GM12878 (cell line): Measurements from ENCODE around the gene TMEM151A. TPM values are rescaled to one million over a fixed set of nuclear protein-coding genes. Genes with fewer than 3 reads are reported as not detected.

Source experiments
- ATAC-seq: fragments of 200-7000 bp; cut with Tn5 transposase; 3 replicates; pipeline ENCODE4 v1.9.1; 2020; ENCODE audit warnings: mild to moderate bottlenecking, moderate library complexity
- BruUV-seq: library from RNA; stranded (reverse); fragments of 400-500 nt; replicated peaks from 2 replicates; lab custom pipeline; 2021; lab: Mats Ljungman, UMichigan
- CTCF ChIA-PET: fragments of 300-600 bp; sonication (Branson Sonifier 250); formaldehyde crosslinking; extraction: SDS; loops from one replicate; lab custom pipeline; 2021; ENCODE audit warnings: inconsistent platforms; lab: Yijun Ruan, JAX
- POLR2A ChIA-PET: fragments of 350-600 bp; formaldehyde crosslinking; extraction: SDS; loops from one replicate; lab custom pipeline; 2021; ENCODE audit warnings: inconsistent platforms; lab: Charles Lee
- RAD21 ChIA-PET: fragments of 300-600 bp; sonication (Branson Sonifier 250); formaldehyde crosslinking; loops from one replicate; lab custom pipeline; 2023; ENCODE audit warnings: antibody characterized with exemption; ENCODE audit not compliant: unreplicated experiment; lab: Charles Lee
- SMC1A ChIA-PET: fragments of 300-600 bp; sonication (Branson Sonifier 250); formaldehyde crosslinking; loops from one replicate; lab custom pipeline; 2023; ENCODE audit not compliant: unreplicated experiment, uncharacterized antibody; lab: Charles Lee
- DNase-seq: peaks from one replicate; pipeline ENCODE4 v3.0.0-alpha.2; 2011; ENCODE audit warnings: low read depth, low spot score
- FAIRE-seq: peaks from 3 replicates; lab custom pipeline; 2011; peaks lifted over from hg19 to GRCh38; lab: Jason Lieb, UNC
- H2AFZ ChIP-seq: 2 replicates; pipeline ENCODE4 v1.6.0; 2011; ENCODE audit warnings: low read depth, low read length, control low read depth; ENCODE audit not compliant: control insufficient read depth
- H3K27ac ChIP-seq: 2 replicates; pipeline ENCODE4 v1.5.1; 2011; ENCODE audit warnings: control low read depth; ENCODE audit not compliant: control insufficient read depth, insufficient read depth
- H3K27me3 ChIP-seq, 2 experiments: replicated peaks in 1 of 2; 2 replicates each; pipeline versions ENCODE4 v1.6.0 to v1.6.1; 2011; ENCODE audit warnings: low read length in 1 of 2; ENCODE audit not compliant: control insufficient read depth in 2 of 2, insufficient read depth in 2 of 2
- H3K36me3 ChIP-seq, 2 experiments: 2 replicates each; pipeline ENCODE4 v1.5.1; 2011; ENCODE audit warnings: low read length in 1 of 2; ENCODE audit not compliant: control insufficient read depth in 2 of 2, insufficient read depth in 2 of 2
- H3K4me1 ChIP-seq: 2 replicates; pipeline ENCODE4 v1.6.1; 2011; ENCODE audit warnings: mild to moderate bottlenecking, low read length, moderate library complexity, mixed read lengths; ENCODE audit not compliant: control insufficient read depth, insufficient read depth
- H3K4me2 ChIP-seq: 2 replicates; pipeline ENCODE4 v1.6.0; 2011; ENCODE audit warnings: control low read depth; ENCODE audit not compliant: control insufficient read depth, insufficient read depth
- H3K4me3 ChIP-seq: fragments of 200-600 bp; sonication (generic); 2 replicates; pipeline ENCODE4 v1.5.1; 2016
- H3K79me2 ChIP-seq: 2 replicates; pipeline ENCODE4 v1.6.0; 2011; ENCODE audit warnings: low read length; ENCODE audit not compliant: control insufficient read depth, insufficient read depth
- H3K9ac ChIP-seq: 2 replicates; pipeline ENCODE4 v1.8.0; 2011; ENCODE audit warnings: low read length, control low read depth, mixed read lengths; ENCODE audit not compliant: control insufficient read depth, insufficient read depth
- H3K9me3 ChIP-seq: replicated peaks from 3 replicates; pipeline ENCODE4 v1.5.1; 2011; ENCODE audit warnings: mild to moderate bottlenecking, low read length; ENCODE audit not compliant: control insufficient read depth, insufficient read depth
- H4K20me1 ChIP-seq: 2 replicates; pipeline ENCODE4 v1.6.0; 2011; ENCODE audit not compliant: control insufficient read depth, insufficient read depth
- E2F8 ChIP-seq: fragments of 450-650 bp; IDR thresholded peaks from 2 replicates; pipeline ENCODE4 v1.6.1; 2018; ENCODE audit warnings: mild to moderate bottlenecking, low read depth, moderate library complexity; ENCODE audit not compliant: partially characterized antibody
- IKZF1 ChIP-seq: fragments of 450-650 bp; conservative IDR thresholded peaks from 2 replicates; pipeline ENCODE4 v1.6.1; 2017; ENCODE audit warnings: antibody characterized with exemption, mild to moderate bottlenecking
- MXI1 ChIP-seq: fragments of 150-350 bp; IDR thresholded peaks from 2 replicates; pipeline ENCODE4 v1.6.1; 2011; ENCODE audit warnings: low read depth, mild to moderate bottlenecking, inconsistent platforms, low read length, improper control_type of control experiment
- NFIC ChIP-seq: IDR thresholded peaks from 2 replicates; pipeline ENCODE4 v1.6.1; 2012; ENCODE audit warnings: low read depth, mild to moderate bottlenecking, inconsistent platforms, low read length, moderate library complexity
- NFYA ChIP-seq: IDR thresholded peaks from 2 replicates; pipeline ENCODE4 v1.6.1; 2011; ENCODE audit warnings: low read depth, mild to moderate bottlenecking, low read length, improper control_type of control experiment, borderline replicate concordance
- SIN3A ChIP-seq: IDR thresholded peaks from 2 replicates; pipeline ENCODE4 v1.6.1; 2012; ENCODE audit warnings: low read depth, low read length, improper control_type of control experiment
- SREBF1 ChIP-seq: IDR thresholded peaks from 2 replicates; pipeline ENCODE4 v1.6.1; 2012; ENCODE audit warnings: mild to moderate bottlenecking, low read length
- ZNF687 ChIP-seq: fragments of 450-650 bp; IDR thresholded peaks from 2 replicates; pipeline ENCODE4 v1.6.1; 2017; ENCODE audit warnings: mild to moderate bottlenecking, moderate library complexity
- WGBS: methylation state at CpG from one replicate; pipeline ENCODE4 v1.1.6; 2016; ENCODE audit warnings: low lambda C conversion rate; ENCODE audit not compliant: insufficient replicate concordance, insufficient coverage; ENCODE audit errors: missing lambda C conversion rate; 5-methylcytosine and 5-hydroxymethylcytosine counted together
- in situ Hi-C: fragments of 300-500 bp; cut with MboI; formaldehyde crosslinking; loops from 9 replicates; pipeline ENCODE4 v1.14.3; 2018; ENCODE audit warnings: mixed read lengths
- intact Hi-C: fragments of 100-400 bp; cut with micrococcal nuclease; formaldehyde crosslinking; loops from one replicate; pipeline ENCODE4 v1.14.2; 2022; ENCODE audit not compliant: unreplicated experiment
- polyA plus RNA-seq, 11 experiments: library from polyadenylated mRNA; depleted of rRNA in 4 of 11; unstranded in 6 of 11; stranded (reverse) in 5 of 11; fragments of >200 nt; fragmentation: Nextera tagmentation in 4 of 11; fragmentation: Illumina TruSeq in 1 of 11; extraction: Ambion mirVana in 4 of 11; extraction: Trizol in 1 of 11; gene quantifications; 1 replicate in 1 of 11; 2 replicates in 10 of 11; pipeline versions ENCODE4 v1.2.1 to v1.2.3, GENCODE V29; 2011 to 2016; ENCODE audit warnings: inconsistent platforms in 2 of 11, missing spikeins in 2 of 11, low read depth in 1 of 11
- total RNA-seq, 4 experiments: library from RNA; depleted of rRNA in 3 of 4; stranded (reverse); fragments of >200 nt in 3 of 4; fragmentation: Illumina TruSeq in 1 of 4; extraction: Trizol in 1 of 4; gene quantifications; 2 replicates each; pipeline versions ENCODE4 v1.2.1 to v1.2.3, GENCODE V29; 2013 to 2021
- TF ChIP-seq, protein P1 (sequence below): fragments of 450-650 bp; IDR thresholded peaks from 2 replicates; pipeline ENCODE4 v1.6.1; 2017; ENCODE audit warnings: mild to moderate bottlenecking, low read depth, inconsistent platforms; ENCODE audit not compliant: poor library complexity, severe bottlenecking
- TF ChIP-seq, protein P2 (sequence below): fragments of 450-650 bp; formaldehyde crosslinking; IDR thresholded peaks from 2 replicates; pipeline ENCODE4 v1.4.0; 2022; ENCODE audit warnings: mild to moderate bottlenecking, moderate library complexity

The TMEM151A gene
- total and polyA plus RNA-seq, 10 of the 15 experiments (the other 5 are each of a cell fraction or from before 2014, with no cell fraction given), result not detected

GRCh38 chr11:66290330-66290621 is 1.4 kb upstream of the TMEM151A start (continued):
- TF ChIP-seq SREBF1 (no peak), MXI1 (no peak), SIN3A (no peak)
- TF ChIP-seq, protein P1, sequence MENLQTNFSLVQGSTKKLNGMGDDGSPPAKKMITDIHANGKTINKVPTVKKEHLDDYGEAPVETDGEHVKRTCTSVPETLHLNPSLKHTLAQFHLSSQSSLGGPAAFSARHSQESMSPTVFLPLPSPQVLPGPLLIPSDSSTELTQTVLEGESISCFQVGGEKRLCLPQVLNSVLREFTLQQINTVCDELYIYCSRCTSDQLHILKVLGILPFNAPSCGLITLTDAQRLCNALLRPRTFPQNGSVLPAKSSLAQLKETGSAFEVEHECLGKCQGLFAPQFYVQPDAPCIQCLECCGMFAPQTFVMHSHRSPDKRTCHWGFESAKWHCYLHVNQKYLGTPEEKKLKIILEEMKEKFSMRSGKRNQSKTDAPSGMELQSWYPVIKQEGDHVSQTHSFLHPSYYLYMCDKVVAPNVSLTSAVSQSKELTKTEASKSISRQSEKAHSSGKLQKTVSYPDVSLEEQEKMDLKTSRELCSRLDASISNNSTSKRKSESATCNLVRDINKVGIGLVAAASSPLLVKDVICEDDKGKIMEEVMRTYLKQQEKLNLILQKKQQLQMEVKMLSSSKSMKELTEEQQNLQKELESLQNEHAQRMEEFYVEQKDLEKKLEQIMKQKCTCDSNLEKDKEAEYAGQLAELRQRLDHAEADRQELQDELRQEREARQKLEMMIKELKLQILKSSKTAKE, result no peak

DNA sequence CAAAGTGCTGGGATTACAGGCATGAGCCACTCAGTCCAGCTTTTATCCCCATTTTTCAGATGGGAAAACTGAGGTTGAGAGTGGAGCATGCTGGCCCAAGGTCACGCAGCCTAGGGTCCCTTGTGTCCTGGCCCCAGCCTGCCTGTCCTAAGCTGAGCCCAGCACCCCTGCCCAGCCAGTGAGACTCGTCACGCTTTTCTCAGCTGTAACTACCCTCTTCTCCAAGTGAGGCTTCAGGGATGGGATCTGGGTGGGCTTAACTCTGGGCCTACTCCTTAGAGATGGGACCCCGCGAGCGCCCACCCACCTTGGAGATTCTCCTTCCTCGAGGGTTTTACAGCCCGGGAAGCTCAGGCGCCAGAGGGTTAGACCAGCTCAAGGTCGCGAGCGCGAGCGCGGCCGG is 390 bp upstream of the TMEM151A start:
- FAIRE-seq (no peak), DNase-seq (no peak), ATAC-seq (no peak)
- Histone ChIP-seq H3K27ac (no peak overlapping the region), H3K4me1 (peaks cover 15% of the 10 kb centered on the region), H3K4me3 (no peak overlapping the region), H3K9ac (no peak overlapping the region), H3K36me3 (no peaks in the 10 kb centered on the region), H3K79me2 (peaks cover 12% of the 10 kb centered on the region), H3K27me3 (peaks cover 2 to 7% of the 10 kb centered on the region in 2 experiments; a peak in 2 of 4 replicates), H2AFZ (no peak overlapping the region), H4K20me1 (no peaks in the 10 kb centered on the region), H3K9me3 (no peaks in the 10 kb centered on the region), H3K4me2 (no peak overlapping the region)
- in situ Hi-C loops, result no loop called here
- ChIA-PET RAD21 (interaction anchor here (1.1 to 1.2 kb wide), 2 partner anchors 20 to 21 kb away, joined by 3 to 5 read pairs; no protein-coding TSS in a partner anchor), CTCF (interaction anchor here (0.9 kb wide), 1 partner anchor 76 kb away, joined by 3 read pairs; no protein-coding TSS in a partner anchor), POLR2A (no interaction called here), SMC1A (interaction anchor here (2.5 kb wide), 1 partner anchor 21 kb away, joined by 10 read pairs; no protein-coding TSS in a partner anchor)
- intact Hi-C loops, result no loop called here
- BruUV-seq, result no TSS peak
- WGBS, result 17% methylated on average over 9 of the region's 16 CpGs
- no peak for TF ChIP-seq NFYA
- TF ChIP-seq, protein P2, sequence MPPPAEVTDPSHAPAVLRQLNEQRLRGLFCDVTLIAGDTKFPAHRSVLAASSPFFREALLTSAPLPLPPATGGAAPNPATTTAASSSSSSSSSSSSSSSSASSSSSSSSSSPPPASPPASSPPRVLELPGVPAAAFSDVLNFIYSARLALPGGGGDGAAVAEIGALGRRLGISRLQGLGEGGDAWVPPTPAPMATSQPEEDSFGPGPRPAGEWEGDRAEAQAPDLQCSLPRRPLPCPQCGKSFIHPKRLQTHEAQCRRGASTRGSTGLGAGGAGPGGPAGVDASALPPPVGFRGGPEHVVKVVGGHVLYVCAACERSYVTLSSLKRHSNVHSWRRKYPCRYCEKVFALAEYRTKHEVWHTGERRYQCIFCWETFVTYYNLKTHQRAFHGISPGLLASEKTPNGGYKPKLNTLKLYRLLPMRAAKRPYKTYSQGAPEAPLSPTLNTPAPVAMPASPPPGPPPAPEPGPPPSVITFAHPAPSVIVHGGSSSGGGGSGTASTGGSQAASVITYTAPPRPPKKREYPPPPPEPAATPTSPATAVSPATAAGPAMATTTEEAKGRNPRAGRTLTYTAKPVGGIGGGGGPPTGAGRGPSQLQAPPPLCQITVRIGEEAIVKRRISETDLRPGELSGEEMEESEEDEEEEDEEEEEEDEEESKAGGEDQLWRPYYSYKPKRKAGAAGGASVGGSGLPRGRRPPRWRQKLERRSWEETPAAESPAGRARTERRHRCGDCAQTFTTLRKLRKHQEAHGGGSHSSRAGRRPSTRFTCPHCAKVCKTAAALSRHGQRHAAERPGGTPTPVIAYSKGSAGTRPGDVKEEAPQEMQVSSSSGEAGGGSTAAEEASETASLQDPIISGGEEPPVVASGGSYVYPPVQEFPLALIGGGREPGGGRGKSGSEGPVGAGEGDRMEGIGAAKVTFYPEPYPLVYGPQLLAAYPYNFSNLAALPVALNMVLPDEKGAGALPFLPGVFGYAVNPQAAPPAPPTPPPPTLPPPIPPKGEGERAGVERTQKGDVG (CRISPR knock-in tag), result no peak
- TF ChIP-seq NFIC, result no peak
- TF ChIP-seq IKZF1, result no peak
- no peak for TF ChIP-seq E2F8
- TF ChIP-seq ZNF687, result no peak
